HG02943 (cell line): ENCODE measurements around the gene DPH1.
"Not testable (repeated sequence)": the region's sequence is repeated elsewhere in the genome, so short reads cannot be mapped to it uniquely, and the experiment has no call there.

ENCODE experiments used
- ATAC-seq: cut with Tn5 transposase; IDR thresholded peaks from one replicate; pipeline ENCODE4 v1.9.1; 2021; ENCODE audit warnings: mild to moderate bottlenecking, low read depth, moderate library complexity; ENCODE audit not compliant: unreplicated experiment

DPH1 gene

GRCh38 chr17:2029911-2030778 lies at the start of gene DPH1:
TSS of gene DPH1 (plus strand) at chr17:2030153. CDS start at chr17:2030170, 17 bp downstream.
- ATAC-seq = no peak

GRCh38 chr17:1980665-1981250 lies 49.2 kb upstream of the DPH1 start:
- ATAC-seq = no peak

- not testable (repeated sequence) for ATAC-seq
These were observed 47.1 kb upstream of the DPH1 start for GRCh38 chr17:1982793-1983366.

GRCh38 chr17:1985093-1985492 lies 44.9 kb upstream of the DPH1 start:
- ATAC-seq = no peak

GRCh38 chr17:1985686-1986085 lies 44.3 kb upstream of the DPH1 start:
- no peak for ATAC-seq

- no peak for ATAC-seq
These were observed 43.0 kb upstream of the DPH1 start for GRCh38 chr17:1986783-1987451.

- no peak for ATAC-seq
These were observed 40.8 kb upstream of the DPH1 start for GRCh38 chr17:1989135-1989534.

GRCh38 chr17:1992541-1992940 lies 37.4 kb upstream of the DPH1 start:
- no peak for ATAC-seq

- no peak for ATAC-seq
These were observed 35.2 kb upstream of the DPH1 start for GRCh38 chr17:1994707-1995106.

- ATAC-seq = no peak
These were observed 34.5 kb upstream of the DPH1 start for GRCh38 chr17:1995321-1995892.

GRCh38 chr17:1995907-1996799 lies 33.8 kb upstream of the DPH1 start:
- ATAC-seq = no peak

- no peak for ATAC-seq
These were observed 33.1 kb upstream of the DPH1 start for GRCh38 chr17:1996800-1997288.

- ATAC-seq = no peak
These were observed 32.5 kb upstream of the DPH1 start for GRCh38 chr17:1997289-1997926.

- no peak for ATAC-seq
These were observed 31.8 kb upstream of the DPH1 start for GRCh38 chr17:1997927-1998742.

GRCh38 chr17:1999557-2000251 lies 30.2 kb upstream of the DPH1 start:
- ATAC-seq = no peak

GRCh38 chr17:2002767-2003329 lies 27.1 kb upstream of the DPH1 start:
- no peak for ATAC-seq

GRCh38 chr17:2003525-2003924 lies 26.4 kb upstream of the DPH1 start:
- ATAC-seq = no peak
